HG03565 (cell line): ENCODE data around the gene PCNT.
"Not testable (repeated sequence)": the region's sequence is repeated elsewhere in the genome, so short reads cannot be mapped to it uniquely, and the experiment has no call there.

Experiments used
- ATAC-seq: cut with Tn5 transposase; IDR thresholded peaks from one replicate; pipeline ENCODE4 v1.9.1; 2021; ENCODE audit warnings: mild to moderate bottlenecking, moderate library complexity; ENCODE audit not compliant: unreplicated experiment

The PCNT gene

GRCh38 chr21:46424621-46425020 is 100.7 kb downstream of the PCNT start:
- ATAC-seq = no peak

- no peak for ATAC-seq
Measured at GRCh38 chr21:46425041-46425440, 101.1 kb downstream of the PCNT start.

GRCh38 chr21:46425571-46425970 is 101.6 kb downstream of the PCNT start:
- ATAC-seq = no peak

DNA sequence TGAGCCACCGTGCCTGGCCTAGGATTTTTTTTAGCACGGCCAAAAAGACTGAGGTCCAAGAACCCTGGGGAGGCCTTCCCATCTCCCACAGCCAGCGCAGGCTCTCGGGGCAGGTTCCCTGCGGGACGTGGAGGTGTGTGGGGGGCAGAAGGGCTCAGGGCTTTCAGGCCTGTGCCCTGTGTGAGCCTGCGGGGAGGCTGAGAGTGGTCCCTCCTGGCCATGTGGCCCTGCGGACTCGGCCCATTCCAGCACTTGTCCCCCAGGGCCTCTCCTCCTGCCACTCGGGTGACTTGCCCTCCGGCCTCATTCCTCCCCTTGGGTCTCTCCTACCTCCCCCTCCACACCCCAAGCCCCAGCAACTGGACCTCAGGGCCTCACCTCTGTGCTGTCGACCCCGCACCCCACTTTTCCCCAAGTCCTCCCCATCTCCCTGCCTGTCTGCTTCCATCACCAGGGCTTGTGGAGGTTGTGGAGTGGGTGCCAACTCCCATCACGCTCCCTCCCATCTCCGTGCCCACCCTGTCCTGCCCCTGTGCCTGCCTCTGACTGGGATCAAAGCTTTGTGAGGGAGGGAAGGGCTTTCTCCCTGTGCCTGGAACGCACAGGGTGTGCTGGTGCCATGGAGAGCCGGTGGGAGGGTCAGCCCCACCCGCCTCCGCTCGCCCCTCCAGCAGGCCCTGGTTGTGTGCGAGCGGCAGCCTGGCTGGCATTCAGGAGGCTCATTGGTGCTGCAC is 102.5 kb downstream of the PCNT start:
- no peak for ATAC-seq

DNA sequence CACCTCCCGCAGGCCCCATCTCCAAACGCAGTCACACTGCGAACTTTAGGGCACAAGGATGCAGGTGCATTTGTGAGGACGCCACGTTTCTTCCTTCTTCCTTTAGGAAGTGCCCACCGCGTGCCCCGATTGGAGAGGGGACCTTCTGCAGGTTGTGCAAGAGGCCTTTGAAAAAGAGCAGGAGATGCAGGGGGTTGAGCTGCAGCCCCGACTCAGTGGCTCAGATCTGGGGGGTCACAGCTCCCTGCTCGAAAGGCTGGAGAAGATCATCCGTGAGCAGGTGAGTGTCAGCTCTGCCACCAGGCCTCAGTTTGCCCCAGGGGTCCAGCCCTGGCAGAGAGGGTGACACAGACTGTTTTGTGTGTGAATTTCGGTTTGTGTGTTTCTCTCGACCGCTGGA is 103.6 kb downstream of the PCNT start:
- no peak for ATAC-seq

GRCh38 chr21:46428286-46428685 is 104.3 kb downstream of the PCNT start:
- no peak for ATAC-seq

DNA sequence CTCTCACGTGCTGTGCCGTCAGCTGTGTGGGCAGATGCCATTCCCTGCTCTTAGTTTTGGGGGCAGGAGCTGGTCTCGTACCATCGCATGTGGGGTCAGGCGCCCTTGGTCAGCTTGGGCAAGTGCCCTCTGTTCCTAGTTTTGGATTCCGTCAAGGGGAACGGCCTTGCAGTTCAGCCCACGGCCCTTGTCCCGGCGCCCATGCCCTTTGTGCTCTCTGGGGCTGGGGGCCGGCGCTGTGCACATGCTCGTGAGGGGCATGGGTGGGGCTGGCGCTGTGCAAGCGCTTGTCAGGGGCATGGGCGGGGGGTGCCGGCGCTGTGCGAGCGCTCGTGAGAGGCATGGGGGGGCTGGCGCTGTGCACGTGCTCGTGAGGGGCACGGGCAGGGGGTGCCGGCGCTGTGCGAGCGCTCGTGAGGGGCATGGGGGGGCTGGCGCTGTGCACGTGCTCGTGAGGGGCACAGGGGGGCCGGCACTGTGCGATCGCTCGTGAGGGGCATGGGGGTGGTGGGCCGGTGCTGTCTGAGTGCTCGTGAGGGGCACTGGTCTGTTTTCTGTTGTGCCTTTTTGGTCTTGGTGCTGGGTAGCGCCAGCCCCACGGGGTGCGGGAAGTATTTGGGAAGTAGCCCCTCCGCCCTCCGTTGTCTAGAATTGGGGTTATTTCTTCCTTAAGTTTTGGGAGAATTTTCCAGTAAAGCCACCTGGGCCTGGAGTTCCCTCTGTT is 105.2 kb downstream of the PCNT start:
- ATAC-seq = no peak

DNA sequence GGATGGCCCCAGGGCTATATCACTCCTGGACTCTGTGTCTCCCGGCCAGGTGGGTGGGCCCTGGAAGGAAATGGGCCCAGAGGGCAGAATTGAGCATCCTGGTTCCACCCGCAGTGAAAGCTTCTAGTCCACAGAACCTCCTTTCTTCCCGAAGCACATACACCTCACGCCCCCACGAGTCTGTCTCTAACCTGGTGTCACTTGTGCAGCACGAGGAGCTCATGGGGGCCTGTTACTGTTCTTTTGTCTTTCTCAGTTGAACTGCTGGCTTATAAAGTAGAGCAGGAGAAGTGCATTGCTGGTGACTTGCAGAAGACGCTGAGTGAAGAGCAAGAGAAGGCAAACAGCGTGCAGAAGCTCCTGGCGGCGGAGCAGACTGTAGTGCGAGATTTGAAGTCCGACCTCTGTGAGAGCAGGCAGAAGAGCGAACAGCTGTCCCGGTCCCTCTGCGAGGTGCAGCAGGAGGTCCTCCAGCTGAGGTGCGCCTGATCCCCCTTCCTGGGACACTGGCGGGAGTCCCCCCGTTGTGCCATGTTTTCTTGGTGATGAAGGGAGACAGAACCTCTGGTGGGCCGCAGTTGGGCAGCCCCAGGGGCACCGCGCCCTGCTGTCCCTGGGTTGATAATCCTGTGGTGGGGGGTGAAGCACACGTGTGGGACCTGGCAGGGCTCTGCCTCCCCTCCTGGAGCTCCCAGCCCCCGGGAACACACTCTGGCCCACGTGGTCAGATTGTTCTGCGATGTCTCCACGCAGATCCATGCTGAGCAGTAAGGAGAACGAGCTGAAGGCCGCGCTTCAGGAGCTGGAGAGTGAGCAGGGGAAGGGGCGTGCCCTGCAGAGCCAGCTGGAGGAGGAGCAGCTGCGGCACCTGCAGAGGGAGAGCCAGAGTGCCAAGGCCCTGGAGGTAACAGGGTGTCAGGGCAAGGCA is 106.1 kb downstream of the PCNT start:
- ATAC-seq = no peak

DNA sequence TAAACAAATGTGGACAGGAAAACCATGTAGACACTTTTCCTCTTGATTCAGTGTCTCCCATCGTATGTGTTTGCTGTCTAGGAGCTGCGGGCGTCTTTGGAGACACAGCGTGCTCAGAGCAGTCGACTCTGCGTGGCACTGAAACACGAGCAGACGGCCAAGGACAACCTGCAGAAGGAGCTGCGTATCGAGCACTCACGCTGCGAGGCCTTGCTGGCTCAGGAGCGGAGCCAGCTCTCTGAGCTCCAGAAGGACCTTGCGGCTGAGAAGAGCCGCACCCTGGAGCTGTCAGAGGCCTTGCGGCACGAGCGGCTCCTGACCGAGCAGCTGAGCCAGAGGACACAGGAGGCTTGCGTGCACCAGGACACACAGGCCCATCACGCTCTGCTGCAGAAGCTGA is 107.5 kb downstream of the PCNT start:
- ATAC-seq = no peak

DNA sequence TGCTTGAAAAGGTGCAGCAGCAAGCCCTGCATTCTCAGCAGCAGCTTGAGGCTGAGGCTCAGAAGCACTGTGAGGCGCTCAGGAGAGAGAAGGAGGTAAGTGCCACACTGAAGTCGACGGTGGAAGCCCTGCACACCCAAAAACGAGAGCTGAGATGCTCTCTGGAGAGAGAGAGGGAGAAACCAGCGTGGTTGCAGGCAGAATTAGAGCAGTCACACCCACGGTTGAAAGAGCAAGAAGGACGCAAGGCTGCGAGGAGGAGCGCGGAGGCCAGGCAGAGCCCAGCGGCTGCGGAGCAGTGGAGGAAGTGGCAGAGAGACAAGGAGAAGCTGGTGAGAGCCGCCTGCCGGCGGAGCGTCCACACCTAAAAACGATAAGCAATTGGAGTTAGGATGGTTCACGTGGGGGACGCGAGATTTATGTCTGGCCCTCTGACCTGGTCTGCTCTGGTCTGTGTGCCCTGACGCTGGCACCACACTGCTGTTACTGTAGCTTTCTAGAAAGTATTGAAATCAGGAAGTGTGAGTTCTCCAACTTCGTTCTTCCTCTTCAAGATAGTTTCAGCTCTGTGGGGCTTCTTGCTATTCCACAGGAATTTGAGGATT is 108.0 kb downstream of the PCNT start:
- no peak for ATAC-seq

DNA sequence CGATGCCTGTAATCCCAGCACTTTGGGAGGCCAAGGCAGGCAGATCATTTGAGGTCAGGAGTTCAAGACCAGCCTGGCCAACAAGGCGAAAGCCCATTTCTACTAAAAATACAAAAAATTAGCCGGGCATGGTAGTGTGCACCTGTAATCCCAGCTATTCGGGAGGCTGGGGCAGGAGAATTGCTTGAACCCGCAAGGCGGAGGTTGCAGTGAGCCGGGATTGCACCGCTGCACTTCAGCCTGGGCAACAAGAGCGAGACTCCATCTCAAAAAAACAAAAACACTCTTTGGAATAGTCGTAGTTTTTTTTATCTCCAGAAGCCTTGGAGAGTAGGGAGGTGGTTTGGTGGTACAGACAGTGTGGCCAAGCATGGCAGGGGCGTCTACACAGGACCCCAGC is 109.2 kb downstream of the PCNT start:
- not testable (repeated sequence) for ATAC-seq

DNA sequence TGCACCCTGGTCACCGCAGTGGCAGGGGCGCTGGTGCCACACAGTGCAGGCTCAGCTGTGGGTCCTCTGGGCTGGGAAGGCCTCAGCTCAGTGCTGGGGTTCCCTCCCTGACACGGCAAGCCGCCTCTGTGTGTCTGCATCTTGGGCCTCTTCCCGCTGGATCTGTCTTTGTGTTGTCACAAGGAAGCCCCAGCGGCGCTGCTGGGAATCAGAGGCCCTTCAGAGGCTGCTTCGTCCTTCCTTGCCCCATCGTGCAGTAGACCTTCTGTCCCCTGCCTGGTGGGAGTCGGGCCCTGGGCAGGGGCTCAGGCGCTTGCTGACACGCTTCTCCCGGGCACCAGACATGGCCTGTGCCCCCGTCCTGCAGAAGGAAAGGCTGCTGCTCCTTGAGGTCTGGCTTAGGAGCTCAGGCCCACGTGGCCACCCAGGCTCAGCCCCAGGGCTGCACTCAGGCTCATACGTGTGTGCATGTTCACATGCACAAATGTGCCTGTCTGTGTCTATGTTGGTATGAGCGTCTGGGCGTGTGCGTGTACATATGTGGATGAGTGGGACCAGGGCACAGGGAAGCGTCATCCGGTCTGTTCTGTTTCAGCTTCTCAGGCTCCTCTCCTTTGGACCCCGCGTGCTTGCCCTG is 110.5 kb downstream of the PCNT start:
- no peak for ATAC-seq

GRCh38 chr21:46435786-46436227 is 111.9 kb downstream of the PCNT start:
- ATAC-seq = no peak

- no peak for ATAC-seq
Measured at GRCh38 chr21:46436621-46437020, 112.7 kb downstream of the PCNT start.

- no peak for ATAC-seq
Measured at GRCh38 chr21:46437096-46437498, 113.1 kb downstream of the PCNT start.

DNA sequence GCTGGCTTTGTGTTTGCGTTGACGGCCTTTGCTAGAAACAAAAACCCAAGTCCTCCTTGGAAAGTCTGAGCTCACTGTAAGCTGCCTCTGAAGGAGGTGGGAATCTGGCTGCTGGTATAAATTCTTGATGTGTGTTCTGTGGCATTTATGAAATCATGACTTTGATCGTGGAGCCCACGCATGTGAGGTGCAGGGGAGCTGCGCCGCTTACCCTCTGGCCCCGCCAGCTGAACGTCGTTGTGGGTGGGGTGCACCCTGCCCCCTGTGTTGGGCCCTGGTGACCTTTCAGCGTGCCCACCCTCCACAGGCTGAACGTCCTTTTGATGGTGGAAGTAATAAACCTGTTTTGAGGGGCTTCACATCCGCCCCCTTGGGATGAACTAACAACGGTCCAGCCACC is 113.6 kb downstream of the PCNT start:
- ATAC-seq = no peak

DNA sequence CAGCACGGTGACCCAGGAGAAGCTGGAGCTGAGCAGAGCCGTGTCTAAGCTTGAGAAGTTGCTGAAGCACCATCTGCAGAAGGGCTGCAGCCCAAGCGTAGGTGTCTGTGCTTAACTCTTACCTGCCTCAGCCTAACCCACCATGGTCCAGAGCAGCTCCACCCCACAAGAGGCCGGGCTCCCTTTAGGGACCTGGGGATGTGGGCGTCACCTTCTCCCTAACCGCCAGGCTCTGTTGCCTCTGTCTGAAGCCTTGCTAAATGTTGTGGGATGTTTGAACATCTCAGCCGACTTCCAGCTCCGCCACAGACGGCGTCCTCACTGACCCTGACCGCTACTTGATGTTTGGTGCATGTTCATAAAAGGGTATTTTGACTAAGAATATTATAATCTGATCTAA is 114.3 kb downstream of the PCNT start:
- no peak for ATAC-seq

- ATAC-seq = no peak
Measured at GRCh38 chr21:46439906-46440305, 116.0 kb downstream of the PCNT start.

- ATAC-seq = no peak
Measured at GRCh38 chr21:46441331-46441730, 117.4 kb downstream of the PCNT start.

GRCh38 chr21:46441961-46442498 is 118.1 kb downstream of the PCNT start:
- ATAC-seq = no peak
